Iris pigment epithelial cell (primary cell): Measurements from ENCODE around the gene MRPL38.

Source experiments
- DNase-seq: peaks from one replicate; pipeline ENCODE4 v3.0.0-alpha.2; 2011; ENCODE audit warnings: low read depth

Gene MRPL38

GRCh38 chr17:75904749-75905521 is at the start of gene MRPL38:
Gene MRPL38 (minus strand): TSS chr17:75904884. CDS start chr17:75904875, 9 bp downstream.
- DNase-seq: peak; percentile 92

- DNase-seq: peak; percentile 24
These were observed 46.3 kb upstream of the MRPL38 start for GRCh38 chr17:75950855-75951554.

GRCh38 chr17:75950421-75950820 is 45.7 kb upstream of the MRPL38 start:
- no peak for DNase-seq

- DNase-seq: no peak
These were observed 40.5 kb upstream of the MRPL38 start for GRCh38 chr17:75945211-75945610.

- DNase-seq: no peak
These were observed 38.8 kb upstream of the MRPL38 start for GRCh38 chr17:75943491-75943890.

GRCh38 chr17:75942473-75942872 is 37.8 kb upstream of the MRPL38 start:
- no peak for DNase-seq

GRCh38 chr17:75941442-75941819 is 36.7 kb upstream of the MRPL38 start:
- no peak for DNase-seq

GRCh38 chr17:75940727-75941441 is 36.2 kb upstream of the MRPL38 start, which contains the start of gene FBF1:
Gene FBF1 (minus strand): TSS chr17:75941042. CDS start chr17:75938149, 2,893 bp downstream.
- peak; percentile 95 for DNase-seq

GRCh38 chr17:75937652-75938051 is 33.0 kb upstream of the MRPL38 start:
- DNase-seq: no peak

GRCh38 chr17:75933808-75934207 is 29.1 kb upstream of the MRPL38 start:
- DNase-seq: no peak

- no peak for DNase-seq
These were observed 28.2 kb upstream of the MRPL38 start for GRCh38 chr17:75932852-75933251.

- no peak for DNase-seq
These were observed 26.4 kb upstream of the MRPL38 start for GRCh38 chr17:75931062-75931461.

GRCh38 chr17:75927286-75927922 is 22.7 kb upstream of the MRPL38 start:
- DNase-seq: peak; percentile 8

- no peak for DNase-seq
These were observed 21.8 kb upstream of the MRPL38 start for GRCh38 chr17:75926456-75926855.

GRCh38 chr17:75925912-75926311 is 21.2 kb upstream of the MRPL38 start:
- DNase-seq: no peak

GRCh38 chr17:75925103-75925502 is 20.4 kb upstream of the MRPL38 start:
- no peak for DNase-seq

- DNase-seq: no peak
These were observed 18.5 kb upstream of the MRPL38 start for GRCh38 chr17:75922963-75923874.

GRCh38 chr17:75922173-75922961 is 17.7 kb upstream of the MRPL38 start:
- no peak for DNase-seq

GRCh38 chr17:75921596-75921995 is 16.9 kb upstream of the MRPL38 start:
- DNase-seq: no peak

GRCh38 chr17:75920045-75920560 is 15.4 kb upstream of the MRPL38 start:
- DNase-seq: no peak
